NOMO-1 treated with dmso at 0.1 percent for 144 hours (cell line): Measurements from ENCODE around the gene ZNF133.
"Not testable (repeated sequence)": the region's sequence is repeated elsewhere in the genome, so short reads cannot be mapped to it uniquely, and the experiment has no call there.

Source experiments
- DNase-seq: peaks from one replicate; lab custom pipeline; 2025; ENCODE audit not compliant: unreplicated experiment; lab: John Stamatoyannopoulos, UW

The ZNF133 gene

GRCh38 chr20:18284805-18285533 lies 3.4 kb upstream of the ZNF133 start:
- DNase-seq, result no peak

DNA sequence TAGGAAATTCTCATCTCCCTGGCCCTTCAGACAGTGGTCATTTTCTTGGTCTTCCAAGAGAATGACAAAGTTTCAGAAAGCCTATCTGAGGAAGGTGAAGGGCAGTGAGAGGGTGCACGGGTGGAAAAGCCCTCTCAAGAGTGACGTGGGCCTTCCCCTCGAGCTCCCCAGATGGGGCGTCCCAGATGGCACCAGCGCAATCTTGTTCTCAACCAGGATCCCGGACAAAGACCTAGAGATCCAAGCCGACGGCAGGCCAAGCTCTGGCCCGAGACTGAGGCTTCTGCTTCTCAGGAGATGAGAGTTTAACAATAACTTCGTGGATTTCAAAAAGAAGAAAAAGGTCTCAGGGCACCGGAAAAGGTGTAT lies 797 bp upstream of the ZNF133 start:
- DNase-seq, result no peak

DNA sequence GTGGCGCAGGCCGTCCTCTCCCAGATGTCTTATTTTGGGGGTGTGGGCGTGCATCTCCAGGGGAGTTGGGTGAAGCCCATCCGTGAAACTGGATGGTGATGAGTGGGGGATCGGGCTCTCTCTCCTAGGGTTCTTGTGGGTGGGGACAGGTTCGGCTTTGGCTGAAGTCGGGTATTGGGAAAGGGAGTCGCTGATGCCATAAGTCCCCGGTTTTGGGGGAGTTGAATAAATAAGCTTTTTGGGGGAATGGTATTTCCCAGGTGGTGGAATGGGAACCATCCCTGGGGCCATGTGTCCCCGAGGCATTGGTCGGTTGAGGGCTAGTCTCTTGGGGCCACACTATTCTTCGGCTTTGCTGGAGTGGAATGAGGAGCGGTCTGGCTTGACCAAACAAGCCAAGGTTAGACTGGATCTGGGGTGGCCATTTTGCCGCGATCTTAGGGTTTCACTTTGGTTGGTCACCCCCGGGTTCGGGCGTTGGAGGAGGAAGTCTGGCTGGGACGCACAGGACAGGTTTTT lies 481 bp downstream of the ZNF133 start:
- no peak for DNase-seq

- DNase-seq, result no peak
Observed at GRCh38 chr20:18289306-18289705, 979 bp downstream of the ZNF133 start.

DNA sequence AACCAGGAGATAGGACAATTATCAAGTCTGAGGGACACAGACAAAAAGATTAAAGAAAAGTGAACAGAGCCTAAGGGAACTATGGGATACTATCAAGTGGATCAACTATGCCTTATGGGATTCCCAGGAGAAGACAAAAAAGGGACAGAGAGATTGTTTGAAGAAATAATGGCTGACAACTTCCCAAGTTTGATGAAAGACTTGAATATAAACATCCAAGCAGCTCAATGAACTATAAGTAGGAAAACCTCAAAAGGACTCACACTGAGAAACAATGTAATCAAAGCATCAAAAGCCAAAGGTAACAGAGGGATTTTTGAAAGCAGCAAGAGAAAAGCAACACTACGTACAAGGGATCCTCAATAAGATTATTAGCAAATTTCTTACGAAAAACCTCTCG lies 11.0 kb downstream of the ZNF133 start:
- DNase-seq, result no peak

- no peak for DNase-seq
Observed at GRCh38 chr20:18304618-18305017, 16.3 kb downstream of the ZNF133 start.

DNA sequence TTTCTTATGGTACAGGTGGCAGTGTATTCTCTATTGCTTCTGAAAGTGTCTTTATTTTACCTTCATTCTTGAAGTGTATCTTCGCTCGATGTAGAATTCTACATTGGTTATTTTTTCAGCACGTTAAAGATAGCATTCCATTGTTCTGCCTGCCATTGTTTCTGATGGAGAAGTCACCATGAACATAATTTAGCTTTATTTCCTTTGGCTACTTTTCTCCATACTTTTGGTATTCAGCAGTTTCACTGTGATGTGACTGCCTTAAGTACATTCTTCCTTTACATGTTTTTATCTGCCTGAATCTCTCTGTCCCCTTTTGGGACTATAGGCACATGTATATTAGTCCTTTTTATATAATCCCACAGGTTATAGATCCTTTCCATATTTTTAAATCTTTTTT lies 19.0 kb downstream of the ZNF133 start:
- no peak for DNase-seq

DNA sequence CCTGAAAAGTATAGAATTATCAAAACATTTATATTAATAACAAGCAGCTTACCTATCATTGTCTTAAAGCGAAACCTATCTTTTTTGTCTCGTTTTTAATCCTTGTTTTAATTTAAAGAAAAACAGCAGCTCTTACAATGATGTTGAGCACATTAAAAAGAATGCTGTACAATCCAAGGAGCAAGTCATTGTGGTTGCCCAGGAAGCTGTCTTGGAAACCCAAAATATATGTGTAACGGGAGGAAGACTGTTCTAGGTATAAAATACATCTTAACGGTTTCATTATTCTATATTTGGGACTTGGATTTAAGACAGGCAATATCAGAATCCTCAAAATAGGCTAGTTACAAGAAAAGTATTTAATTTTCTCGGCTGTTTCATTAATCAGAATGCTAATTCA lies 21.7 kb downstream of the ZNF133 start:
- no peak for DNase-seq

GRCh38 chr20:18310592-18310991 lies 22.3 kb downstream of the ZNF133 start:
- no peak for DNase-seq

GRCh38 chr20:18312723-18313122 lies 24.4 kb downstream of the ZNF133 start:
- DNase-seq, result no peak

DNA sequence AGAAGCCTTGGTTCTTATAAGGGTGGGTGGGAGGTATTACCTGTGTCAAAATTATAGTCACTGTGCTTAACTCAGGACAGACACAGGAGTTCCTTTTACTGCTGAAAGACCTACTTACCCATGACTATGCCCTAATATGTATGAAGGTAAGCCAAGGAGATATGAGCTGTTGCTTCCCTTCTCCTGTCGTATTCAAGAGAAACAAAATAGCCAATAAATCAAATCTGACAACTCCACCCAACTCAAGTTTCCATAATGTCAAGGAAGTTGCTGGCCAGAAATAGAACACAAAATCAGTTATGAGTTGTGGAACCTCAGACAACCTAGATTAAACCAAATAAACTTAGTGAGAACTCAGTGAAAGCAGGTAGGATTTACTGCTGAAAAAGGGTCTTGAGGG lies 25.1 kb downstream of the ZNF133 start:
- DNase-seq, result no peak

GRCh38 chr20:18314786-18315406 lies 26.6 kb downstream of the ZNF133 start:
- no peak for DNase-seq

- DNase-seq, result no peak
Observed at GRCh38 chr20:18316166-18316565, 27.8 kb downstream of the ZNF133 start.

GRCh38 chr20:18321316-18321715 lies 33.0 kb downstream of the ZNF133 start:
- no peak for DNase-seq

GRCh38 chr20:18321976-18322950 lies 33.9 kb downstream of the ZNF133 start:
- no peak for DNase-seq

DNA sequence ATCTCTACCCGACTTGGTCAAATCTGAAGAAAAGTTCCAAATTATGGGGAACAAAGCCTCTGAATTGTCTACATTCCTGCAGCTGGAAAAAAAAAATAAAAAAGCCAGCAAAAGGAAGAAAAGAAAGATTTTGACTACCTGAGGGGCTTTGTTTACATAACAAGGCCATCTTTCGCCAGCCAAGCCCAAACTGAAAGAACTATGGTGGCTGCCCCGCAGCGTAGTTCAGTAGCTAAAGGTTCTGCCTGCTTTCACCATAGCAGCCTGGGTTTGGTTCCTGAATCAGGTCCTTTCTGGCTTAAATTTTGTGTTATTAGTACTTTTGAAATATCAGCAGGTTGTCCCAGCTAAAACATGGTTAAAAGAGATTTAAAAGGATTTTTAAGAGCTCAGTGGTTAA lies 35.4 kb downstream of the ZNF133 start:
- no peak for DNase-seq

DNA sequence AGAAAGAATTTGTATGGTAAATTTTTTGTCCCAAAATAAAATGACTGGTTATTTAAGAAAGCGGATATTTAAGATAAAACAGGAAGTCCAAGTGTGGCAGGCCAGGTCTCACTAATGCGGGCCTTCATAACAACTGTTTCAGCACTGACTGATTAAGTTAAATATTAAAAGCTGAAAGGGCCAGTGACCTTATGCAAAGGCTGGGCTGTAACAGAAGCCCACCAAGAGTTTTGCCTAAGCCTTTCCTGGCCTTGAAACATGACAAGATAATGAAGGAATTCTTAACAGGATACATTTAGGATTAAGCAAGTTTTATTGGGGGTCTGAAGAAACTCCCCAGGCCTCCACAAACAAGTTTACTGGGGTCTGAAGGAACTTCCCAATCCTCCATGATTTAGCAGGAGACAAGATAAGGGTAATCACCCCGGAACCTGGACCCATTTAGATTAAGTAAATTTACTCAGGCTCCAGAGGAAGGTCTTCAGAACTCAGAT lies 36.3 kb downstream of the ZNF133 start:
- DNase-seq, result no peak

DNA sequence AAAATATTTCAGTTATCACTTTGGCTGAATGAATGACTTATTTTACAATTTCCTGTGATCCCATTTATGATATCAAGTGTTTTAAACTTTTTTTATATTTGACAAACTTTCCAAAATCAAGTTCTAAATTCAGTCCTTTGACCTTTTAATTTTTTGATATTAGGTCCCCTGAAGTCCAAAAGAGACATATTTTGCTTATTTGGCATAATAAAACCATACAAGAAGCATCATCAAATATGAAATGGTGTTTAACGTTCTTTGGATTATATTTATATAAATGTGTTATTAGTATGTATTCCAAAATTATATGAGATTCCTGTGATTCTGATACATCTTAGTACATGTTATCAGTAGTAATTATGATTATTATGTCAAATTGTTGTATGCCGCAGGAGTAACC lies 38.7 kb downstream of the ZNF133 start:
- DNase-seq, result no peak

- no peak for DNase-seq
Observed at GRCh38 chr20:18331694-18332093, 43.4 kb downstream of the ZNF133 start.

DNA sequence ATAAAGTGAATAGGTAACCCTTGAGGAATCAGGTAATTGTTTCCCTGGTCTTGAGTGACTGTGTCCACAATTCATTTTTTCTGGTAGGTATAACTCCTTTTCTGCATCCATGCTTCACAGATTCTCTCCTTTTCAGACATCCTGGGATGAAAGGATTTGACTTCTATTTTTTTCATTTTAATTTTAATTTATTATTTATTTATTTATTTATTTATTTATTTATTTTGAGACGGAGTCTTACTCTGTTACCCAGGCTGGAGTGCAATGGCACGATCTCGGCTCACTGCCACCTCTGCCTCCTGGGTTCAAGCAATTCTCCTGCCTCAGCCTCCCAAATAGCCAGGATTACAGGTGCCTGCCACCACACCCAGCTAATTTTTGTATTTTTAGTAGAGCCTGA lies 61.4 kb downstream of the ZNF133 start:
- not testable (repeated sequence) for DNase-seq

DNA sequence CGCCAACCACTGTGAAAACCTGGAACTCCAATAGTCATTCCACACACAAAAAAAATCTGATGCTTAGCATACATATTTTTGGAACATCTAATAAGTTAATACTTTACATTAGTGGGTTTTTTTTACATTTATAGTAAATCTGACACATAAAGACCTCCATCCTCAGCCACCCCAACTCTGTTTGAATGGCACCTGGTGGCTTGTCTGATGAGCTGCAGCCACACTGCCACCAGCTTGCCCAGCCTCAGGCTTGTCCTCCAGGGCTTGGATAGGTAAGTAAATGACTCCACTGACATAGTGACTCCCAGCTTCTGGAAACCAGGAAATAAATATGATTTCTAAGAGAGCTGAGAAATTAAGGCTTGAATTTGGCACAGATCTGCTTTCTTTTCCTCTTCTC lies 71.5 kb downstream of the ZNF133 start:
- no peak for DNase-seq
